Hematopoietic multipotent progenitor cell treated with erythropoietin and hydrocortisone succinate and interleukin-3 and kit ligand, for 15 days (in vitro differentiated cells): Measurements from ENCODE around the gene RPGR.

ENCODE experiments used
- DNase-seq: peaks from one replicate; pipeline ENCODE4 v3.0.0-alpha.2; 2015; ENCODE audit warnings: low spot score

RPGR gene

DNA sequence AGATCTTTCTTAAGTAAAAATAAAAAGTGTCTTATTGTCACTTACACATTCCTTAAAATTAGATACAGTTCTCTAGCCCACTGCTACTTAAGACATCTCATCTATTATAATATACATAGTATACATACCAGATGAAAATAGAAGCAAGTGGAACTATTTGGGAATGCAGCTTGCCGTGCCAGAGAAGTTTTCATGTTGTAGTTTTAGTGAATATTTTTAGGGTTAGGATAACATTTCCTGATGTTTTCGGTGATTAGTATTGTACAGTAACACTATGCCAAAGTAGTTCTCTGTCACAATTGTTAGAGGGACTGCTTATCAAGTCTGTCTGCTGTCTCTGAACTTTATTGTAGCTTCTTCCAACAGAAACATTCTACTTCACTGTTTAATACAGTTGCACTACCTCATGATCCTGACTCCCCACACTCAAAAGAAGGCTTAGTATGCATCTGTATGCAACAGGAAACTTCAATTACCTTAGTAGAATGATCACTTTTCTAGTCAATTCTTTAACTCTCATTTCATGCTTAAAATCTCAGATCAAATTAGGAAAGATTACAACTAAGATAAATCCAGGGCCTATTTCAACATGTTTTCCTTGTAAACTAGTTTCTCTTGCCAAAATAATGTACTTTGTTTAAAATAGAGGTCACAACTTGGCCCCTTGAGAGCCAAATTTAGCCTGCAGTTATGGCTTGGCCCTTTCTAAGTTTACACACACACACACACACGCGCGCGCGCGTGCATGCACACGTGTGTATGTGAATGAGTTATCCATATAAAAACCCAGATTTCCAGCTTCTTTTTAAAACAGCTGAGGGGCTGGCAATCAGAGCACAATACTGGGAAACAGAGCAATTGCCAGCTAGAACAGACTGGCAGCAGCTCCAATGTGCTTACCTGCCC lies 64.3 kb downstream of the RPGR start:
- no peak for DNase-seq

DNA sequence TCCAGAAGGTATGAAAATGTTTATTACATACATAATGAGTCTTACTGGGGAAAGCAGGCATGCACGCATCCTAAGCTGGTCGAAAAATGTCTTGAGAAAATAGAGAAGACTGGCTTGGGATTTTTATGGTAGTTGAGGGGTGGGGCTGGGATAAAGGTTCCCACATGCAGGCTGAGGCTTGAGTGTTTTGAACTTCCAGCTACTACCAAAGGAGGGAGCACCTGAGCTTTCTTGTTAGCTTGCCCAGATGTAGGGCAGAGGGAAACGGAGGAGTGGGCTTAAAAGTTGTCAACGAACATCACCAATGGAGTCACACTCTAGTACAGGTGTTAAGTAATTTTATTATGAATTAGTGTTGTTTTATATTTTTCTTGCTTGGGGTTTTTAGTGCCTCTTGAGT lies 67.1 kb downstream of the RPGR start:
- DNase-seq = no peak

- DNase-seq = no peak
Observed at GRCh38 chrX:38256019-38256418, 71.3 kb downstream of the RPGR start.

DNA sequence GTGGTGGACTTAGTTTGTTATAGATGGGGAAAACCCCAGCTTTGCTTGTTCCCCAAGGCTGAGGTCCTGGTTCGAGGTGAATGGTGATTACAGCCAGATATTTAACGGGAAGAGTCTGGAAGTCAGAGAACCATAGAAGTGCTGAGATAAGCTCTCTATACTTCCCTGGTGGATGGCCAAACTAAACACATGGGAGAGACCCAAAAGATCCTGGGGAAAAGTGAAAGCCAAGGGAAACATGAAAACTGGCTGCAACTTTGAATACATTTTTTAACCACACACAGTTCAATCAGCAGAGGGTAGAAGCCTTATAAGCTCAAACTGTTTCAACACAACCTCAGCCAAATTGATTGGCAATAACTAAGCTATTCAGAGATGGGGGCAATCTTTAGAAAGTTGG lies 77.3 kb downstream of the RPGR start:
- DNase-seq = no peak

GRCh38 chrX:38247051-38247450 lies 80.3 kb downstream of the RPGR start:
- DNase-seq = no peak

DNA sequence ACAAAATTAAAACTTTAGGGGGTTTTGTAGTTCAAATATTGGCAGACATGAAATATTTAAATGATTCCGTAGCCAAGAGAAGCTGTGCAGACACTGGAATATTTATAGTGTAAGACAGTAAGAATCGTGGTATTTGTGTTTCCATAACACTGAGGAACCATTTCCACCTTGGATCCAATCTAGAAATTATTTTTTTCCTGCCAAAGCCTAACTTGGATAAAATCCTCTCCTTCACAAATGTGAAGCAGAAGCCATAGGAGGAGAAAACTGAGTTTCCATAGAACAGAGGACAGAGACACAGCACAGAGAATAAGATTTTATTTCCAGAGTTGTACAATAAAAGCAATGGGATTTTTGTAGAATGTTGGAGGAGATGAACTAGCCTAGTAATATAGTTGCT lies 86.8 kb downstream of the RPGR start:
- DNase-seq = no peak

DNA sequence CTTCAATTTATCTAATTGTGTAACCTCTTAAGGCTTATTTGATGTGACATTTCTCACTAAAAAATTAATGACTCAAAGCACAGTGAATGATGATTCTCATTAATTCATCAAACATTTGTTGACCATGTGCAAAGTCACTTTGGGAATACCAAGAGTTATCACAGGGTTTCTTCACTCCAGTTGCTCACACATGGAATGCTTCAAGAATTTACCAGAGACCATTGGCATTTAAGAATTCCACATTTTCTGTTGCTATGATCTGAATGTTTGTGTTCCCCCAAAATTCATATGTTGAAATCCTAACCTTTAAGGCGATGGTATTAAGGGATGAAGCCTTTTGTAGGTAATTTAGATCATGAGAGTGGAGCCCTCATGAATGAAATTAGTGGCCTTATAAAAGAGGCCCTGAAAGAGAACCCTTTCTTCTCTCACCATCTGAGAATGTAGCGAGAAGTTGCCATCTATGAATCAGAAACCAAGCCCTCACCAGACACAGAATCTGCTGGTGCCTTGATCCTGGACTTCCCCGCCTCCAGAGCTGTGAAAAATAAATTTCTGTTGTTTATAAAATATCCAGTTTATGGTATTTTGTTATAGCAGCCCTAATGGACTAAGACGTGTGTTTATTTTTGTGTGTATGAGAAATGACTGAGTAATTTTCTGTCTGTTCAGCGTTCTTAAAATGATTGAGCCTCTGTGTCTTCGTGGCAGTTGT lies 90.3 kb downstream of the RPGR start:
- DNase-seq = no peak

- no peak for DNase-seq
Observed at GRCh38 chrX:38233891-38234667, 93.2 kb downstream of the RPGR start.

GRCh38 chrX:38232079-38232686 lies 95.1 kb downstream of the RPGR start:
- DNase-seq = no peak

- no peak for DNase-seq
Observed at GRCh38 chrX:38225093-38225492, 102.2 kb downstream of the RPGR start.

GRCh38 chrX:38224160-38224559 lies 103.1 kb downstream of the RPGR start:
- DNase-seq = no peak

GRCh38 chrX:38221391-38221929 lies 105.8 kb downstream of the RPGR start:
- no peak for DNase-seq

GRCh38 chrX:38220415-38221390 lies 106.6 kb downstream of the RPGR start, which contains the start of gene SRPX:
SRPX (minus strand) TSS chrX:38220871; CDS start chrX:38220792, 79 bp downstream.
- DNase-seq = no peak

- DNase-seq = no peak
Observed at GRCh38 chrX:38220024-38220414, 107.3 kb downstream of the RPGR start.
